ENCODE measurements around the gene ATP2B2.

ATP2B2 gene

DNA sequence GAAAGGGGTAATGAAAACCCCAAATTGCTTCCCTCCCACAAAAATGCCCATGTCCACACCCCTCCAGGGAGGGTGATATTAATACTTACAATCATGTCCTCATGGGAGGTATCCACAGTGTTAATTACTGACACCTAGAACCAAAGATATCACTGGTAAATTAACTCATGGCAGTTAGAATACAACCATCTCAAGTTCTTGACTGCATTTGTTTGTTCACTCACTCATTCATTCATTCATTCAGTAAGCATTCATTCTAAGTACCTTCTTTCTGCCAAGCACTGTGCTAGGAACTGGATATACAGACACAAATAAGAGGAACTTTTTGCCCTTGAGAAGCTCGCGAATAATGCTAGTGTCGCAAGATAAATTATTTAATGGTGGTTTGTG, 187.4 kb downstream of the ATP2B2 start:
- H3K36me3 Mint-ChIP-seq, result peaks cover 2% of the 10 kb centered on the region
- peak overlapping the region; percentile 53 for H3K4me3 Mint-ChIP-seq
- no peak overlapping the region for H3K27ac Mint-ChIP-seq

DNA sequence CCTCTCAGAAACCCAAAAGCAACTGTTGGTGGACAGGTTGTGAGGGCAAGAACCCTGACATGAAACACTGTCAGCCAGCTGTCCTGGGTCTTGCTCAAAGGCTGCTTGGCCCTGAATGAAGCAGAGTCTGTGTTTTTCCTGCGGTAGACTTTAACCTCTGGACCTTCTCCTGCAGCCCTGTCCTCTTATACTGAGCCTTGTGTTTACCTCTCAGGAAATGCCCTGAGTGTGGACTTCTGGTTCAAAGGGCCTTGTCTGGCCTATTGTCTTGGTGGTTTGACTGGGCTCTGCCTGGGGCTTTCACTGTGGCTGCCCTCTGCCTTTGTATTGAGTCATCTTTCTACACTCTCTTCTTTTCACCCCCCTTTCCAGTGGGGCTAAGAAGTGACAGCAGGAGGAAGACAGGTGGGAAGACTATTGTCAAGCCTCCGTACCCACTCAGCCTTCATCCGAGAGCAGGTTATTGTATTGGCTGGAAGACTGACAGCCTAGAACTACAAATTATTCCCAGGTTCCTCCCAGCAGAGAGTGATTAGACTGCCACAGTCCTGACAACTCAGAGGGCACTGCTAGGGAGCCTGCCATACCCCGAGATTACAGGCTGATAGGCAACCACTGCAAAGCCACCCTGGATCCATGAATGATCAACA, 187.9 kb downstream of the ATP2B2 start:
- no peak overlapping the region for H3K27ac Mint-ChIP-seq
- H3K27me3 Mint-ChIP-seq, result no peaks in the 10 kb centered on the region
- H3K9me3 Mint-ChIP-seq (ENCODE audit: low read depth), result no peaks in the 10 kb centered on the region
- H3K36me3 Mint-ChIP-seq, result peaks cover 2% of the 10 kb centered on the region
- peaks cover 35% of the 10 kb centered on the region for H3K4me1 Mint-ChIP-seq (ENCODE audit: low read depth)
- H3K4me3 Mint-ChIP-seq, result no peak overlapping the region

More for the DNA sequence above, 187.4 kb downstream of the ATP2B2 start:
- Mint-ChIP-seq H3K9me3 (ENCODE audit: low read depth) (no peaks in the 10 kb centered on the region), H3K4me1 (ENCODE audit: low read depth) (peaks cover 35% of the 10 kb centered on the region), H3K27me3 (no peaks in the 10 kb centered on the region)

DNA sequence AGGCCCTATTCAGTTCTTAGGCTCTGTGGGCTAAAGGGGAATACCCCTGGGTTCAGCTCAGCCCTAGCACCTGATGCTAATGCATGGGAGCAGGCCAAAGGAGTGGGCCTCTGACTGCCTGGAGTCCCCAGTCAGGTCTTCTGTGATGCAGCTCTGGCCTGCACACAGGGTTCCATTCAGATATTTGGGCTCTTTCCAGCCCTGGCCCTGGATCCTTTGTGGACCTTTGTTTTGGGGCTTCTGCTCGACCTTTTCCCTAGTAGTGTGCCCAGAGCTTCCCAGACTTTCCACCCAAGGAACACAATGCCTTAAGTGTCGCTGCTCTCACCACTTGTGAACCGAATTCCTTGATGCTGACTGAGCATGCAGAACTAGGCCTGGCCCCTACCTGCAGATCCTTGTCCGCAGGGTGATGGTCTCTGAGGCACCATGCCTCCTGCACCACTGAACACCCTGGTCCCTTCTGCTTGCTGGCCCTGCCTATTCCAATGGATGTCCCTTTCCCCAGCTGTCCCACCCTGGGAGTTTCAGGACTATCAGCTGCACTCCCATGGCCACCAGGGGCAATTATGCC, 189.5 kb downstream of the ATP2B2 start:
- H3K4me1 Mint-ChIP-seq (ENCODE audit: low read depth), result peaks cover 30% of the 10 kb centered on the region
- no peaks in the 10 kb centered on the region for H3K27me3 Mint-ChIP-seq
- H3K4me3 Mint-ChIP-seq, result no peak overlapping the region
- peak overlapping the region; percentile 16 for H3K27ac Mint-ChIP-seq
- H3K36me3 Mint-ChIP-seq, result peaks cover 2% of the 10 kb centered on the region
- no peaks in the 10 kb centered on the region for H3K9me3 Mint-ChIP-seq (ENCODE audit: low read depth)

DNA sequence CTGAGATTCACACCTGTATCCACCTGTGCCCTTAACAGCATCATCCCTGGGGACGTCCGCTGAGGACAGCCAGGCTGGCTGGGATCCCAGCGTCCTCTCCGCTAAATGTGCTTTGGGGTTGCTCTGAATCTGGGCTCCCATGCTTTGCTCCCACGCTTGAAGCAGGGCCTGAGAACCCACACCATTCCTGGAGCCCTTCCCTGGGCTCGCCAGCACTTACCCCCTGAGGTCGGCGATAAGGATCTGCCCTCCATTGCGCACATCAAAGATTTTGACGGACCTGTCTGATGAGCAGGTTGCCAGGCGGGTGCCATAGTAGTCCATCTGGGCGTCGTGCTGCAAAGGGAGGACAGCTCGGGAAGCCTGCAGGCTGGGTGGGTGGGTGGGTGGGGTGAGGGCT, 190.3 kb downstream of the ATP2B2 start:
- H3K4me1 Mint-ChIP-seq (ENCODE audit: low read depth), result peaks cover 29% of the 10 kb centered on the region
- H3K27me3 Mint-ChIP-seq, result no peaks in the 10 kb centered on the region
- peaks cover 2% of the 10 kb centered on the region for H3K36me3 Mint-ChIP-seq
- H3K27ac Mint-ChIP-seq, result no peak overlapping the region
- H3K4me3 Mint-ChIP-seq, result no peak overlapping the region
- no peaks in the 10 kb centered on the region for H3K9me3 Mint-ChIP-seq (ENCODE audit: low read depth)

DNA sequence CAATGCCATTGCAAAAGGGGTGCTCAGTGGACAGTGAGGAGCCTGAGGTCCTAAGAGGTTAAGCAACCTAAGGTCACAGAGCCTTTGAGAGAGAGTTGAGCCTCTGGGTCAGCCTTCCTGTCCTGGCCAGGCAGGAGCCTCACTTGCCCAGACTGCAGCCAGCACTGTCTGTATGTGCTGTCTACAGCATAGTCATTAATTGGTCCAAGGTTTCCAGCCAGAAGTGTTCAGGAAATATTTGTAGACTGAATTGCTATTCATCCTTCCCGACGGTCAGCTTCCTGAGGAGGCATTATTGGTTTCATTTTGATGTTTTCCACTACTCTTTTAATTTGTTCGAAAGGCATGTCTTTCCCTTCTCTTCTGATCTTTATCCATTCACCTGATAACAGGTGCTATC, 192.5 kb downstream of the ATP2B2 start:
- H3K4me3 Mint-ChIP-seq, result no peak overlapping the region
- H3K27ac Mint-ChIP-seq, result peak overlapping the region; percentile 54
- peaks cover 5% of the 10 kb centered on the region for H3K36me3 Mint-ChIP-seq
- no peaks in the 10 kb centered on the region for H3K9me3 Mint-ChIP-seq (ENCODE audit: low read depth)
- H3K4me1 Mint-ChIP-seq (ENCODE audit: low read depth), result peaks cover 12% of the 10 kb centered on the region
- H3K27me3 Mint-ChIP-seq, result no peaks in the 10 kb centered on the region

DNA sequence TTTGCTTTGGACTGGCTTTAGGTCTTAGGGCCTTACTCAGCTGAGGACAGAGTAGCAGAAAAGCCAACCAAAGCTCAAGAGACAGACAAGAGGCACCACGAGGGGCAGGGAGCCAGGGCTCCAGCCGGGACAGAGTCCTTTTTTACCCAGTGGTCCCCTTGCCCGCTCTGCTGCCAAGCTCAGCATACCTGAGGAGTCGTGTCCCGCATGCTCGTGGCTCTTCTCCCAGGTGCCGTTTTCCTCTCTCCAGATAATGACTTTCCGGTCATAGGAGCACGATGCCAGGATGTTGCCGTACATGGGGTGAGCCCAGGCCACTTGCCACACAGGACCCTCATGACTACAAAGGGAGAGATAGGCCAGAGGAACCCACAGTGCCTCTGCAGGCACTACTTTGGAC, 193.0 kb downstream of the ATP2B2 start:
- no peaks in the 10 kb centered on the region for H3K27me3 Mint-ChIP-seq
- no peak overlapping the region for H3K4me3 Mint-ChIP-seq
- H3K36me3 Mint-ChIP-seq, result peaks cover 5% of the 10 kb centered on the region
- H3K9me3 Mint-ChIP-seq (ENCODE audit: low read depth), result no peaks in the 10 kb centered on the region
- peak overlapping the region; percentile 22 for H3K27ac Mint-ChIP-seq
- H3K4me1 Mint-ChIP-seq (ENCODE audit: low read depth), result peaks cover 10% of the 10 kb centered on the region

DNA sequence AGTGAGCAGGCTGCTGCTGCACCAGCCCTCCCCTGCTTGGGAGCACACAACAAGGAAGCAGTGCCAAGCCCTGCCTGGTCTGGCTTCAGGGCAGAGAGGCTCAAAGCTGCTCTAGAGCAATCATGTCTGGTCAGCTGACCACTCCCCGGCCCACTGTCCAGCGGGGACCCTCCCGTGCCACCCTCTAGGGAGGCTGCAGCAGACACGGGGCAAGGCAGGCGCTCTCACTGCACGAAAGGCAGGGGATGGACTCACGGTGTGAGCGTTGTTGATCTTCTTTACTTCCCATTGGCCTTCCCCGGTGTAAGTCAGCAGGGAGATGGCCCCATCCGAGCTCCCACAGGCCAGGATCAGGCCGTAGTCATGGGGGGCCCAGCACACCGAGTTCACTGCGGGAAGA, 193.7 kb downstream of the ATP2B2 start:
- no peak overlapping the region for H3K4me3 Mint-ChIP-seq
- no peaks in the 10 kb centered on the region for H3K27me3 Mint-ChIP-seq
- peaks cover 7% of the 10 kb centered on the region for H3K4me1 Mint-ChIP-seq (ENCODE audit: low read depth)
- H3K27ac Mint-ChIP-seq, result peak overlapping the region; percentile 22
- H3K9me3 Mint-ChIP-seq (ENCODE audit: low read depth), result no peaks in the 10 kb centered on the region
- H3K36me3 Mint-ChIP-seq, result peaks cover 5% of the 10 kb centered on the region

DNA sequence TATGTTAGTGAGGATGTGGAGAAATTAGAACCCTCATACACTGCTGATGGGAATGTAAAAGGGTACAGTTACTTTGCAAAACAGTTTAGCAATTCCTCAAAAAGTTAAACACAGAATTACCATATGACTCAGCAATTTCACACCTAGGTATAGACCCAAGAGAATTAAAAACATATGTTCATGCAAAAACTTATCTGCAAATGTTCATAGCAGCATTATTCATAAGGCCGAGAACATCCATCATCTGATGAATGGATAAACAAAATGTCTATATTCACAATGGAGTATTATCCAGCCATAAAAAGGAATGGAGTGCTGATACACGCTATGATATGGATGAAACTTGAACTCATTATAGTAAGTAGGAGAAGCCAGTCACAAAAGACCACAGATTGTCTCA, 194.8 kb downstream of the ATP2B2 start:
- no peaks in the 10 kb centered on the region for H3K27me3 Mint-ChIP-seq
- H3K4me3 Mint-ChIP-seq, result no peak overlapping the region
- H3K36me3 Mint-ChIP-seq, result peaks cover 5% of the 10 kb centered on the region
- H3K9me3 Mint-ChIP-seq (ENCODE audit: low read depth), result no peaks in the 10 kb centered on the region
- H3K27ac Mint-ChIP-seq, result peak overlapping the region; percentile 11
- H3K4me1 Mint-ChIP-seq (ENCODE audit: low read depth), result peaks cover 7% of the 10 kb centered on the region

DNA sequence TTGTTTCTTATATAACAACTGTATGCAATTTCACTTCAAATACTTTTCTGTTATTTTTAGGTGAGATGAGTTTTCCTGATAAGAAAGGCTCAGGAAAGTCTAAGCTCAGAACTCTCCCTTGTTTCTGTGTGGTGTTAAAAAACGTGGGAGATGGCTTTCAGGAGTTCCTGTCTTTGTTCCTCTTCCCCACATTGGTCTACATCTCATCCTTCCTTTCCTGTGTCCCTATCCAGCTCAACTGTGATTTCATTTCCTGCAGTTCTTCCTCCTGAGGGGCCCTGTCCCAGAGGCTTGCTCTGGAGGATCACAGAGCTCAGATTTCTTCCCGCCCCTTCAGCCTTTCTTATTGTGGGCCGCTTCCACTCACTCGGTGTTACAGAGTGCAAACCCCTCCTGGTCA, 195.7 kb downstream of the ATP2B2 start:
- H3K4me1 Mint-ChIP-seq (ENCODE audit: low read depth), result peaks cover 7% of the 10 kb centered on the region
- no peaks in the 10 kb centered on the region for H3K27me3 Mint-ChIP-seq
- H3K36me3 Mint-ChIP-seq, result peaks cover 5% of the 10 kb centered on the region
- no peaks in the 10 kb centered on the region for H3K9me3 Mint-ChIP-seq (ENCODE audit: low read depth)
- no peak overlapping the region for H3K4me3 Mint-ChIP-seq
- no peak overlapping the region for H3K27ac Mint-ChIP-seq

DNA sequence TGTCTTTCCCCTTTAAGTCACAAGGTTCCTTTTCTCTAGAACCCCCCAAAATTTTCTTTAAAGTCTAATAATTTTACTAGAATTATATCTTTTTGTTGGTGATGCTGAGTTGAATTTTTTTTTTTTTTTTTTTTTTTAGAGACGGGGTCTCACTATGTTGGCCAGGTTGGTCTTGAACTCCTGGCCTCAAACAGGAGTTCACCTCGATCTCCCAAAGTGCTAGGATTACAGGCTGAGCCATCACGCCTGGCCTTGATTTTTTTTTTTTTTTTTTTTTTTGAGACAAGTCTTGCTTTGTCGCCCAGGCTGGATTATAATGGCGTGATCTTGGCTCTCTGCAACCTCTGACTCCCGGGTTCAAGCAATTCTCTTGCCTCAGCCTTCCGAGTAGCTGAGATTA, 196.7 kb downstream of the ATP2B2 start:
- Mint-ChIP-seq H3K4me1 (ENCODE audit: low read depth) (peaks cover 4% of the 10 kb centered on the region), H3K36me3 (peaks cover 5% of the 10 kb centered on the region), H3K4me3 (no peak overlapping the region), H3K9me3 (ENCODE audit: low read depth) (no peaks in the 10 kb centered on the region), H3K27ac (no peak overlapping the region), H3K27me3 (no peaks in the 10 kb centered on the region)

DNA sequence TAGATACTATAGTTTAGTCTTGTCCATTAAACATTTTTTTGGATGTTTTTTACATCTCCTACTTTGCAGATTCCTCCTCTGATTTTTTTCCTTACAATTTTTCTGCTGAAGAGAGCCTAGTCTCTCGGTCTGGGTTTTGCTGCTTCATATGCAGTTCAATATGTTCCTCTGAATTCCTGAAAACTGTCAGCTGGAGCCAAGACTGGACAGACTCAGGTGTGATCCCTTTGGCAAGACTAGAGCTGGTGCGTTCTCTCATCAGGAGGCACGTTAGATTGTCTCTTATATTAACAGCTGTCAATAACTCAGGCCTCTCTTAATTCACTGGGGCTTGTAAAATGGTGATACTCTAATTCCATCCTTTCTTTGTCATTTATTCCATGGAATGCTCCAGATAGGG, 199.2 kb downstream of the ATP2B2 start:
- Mint-ChIP-seq H3K9me3 (ENCODE audit: low read depth) (no peaks in the 10 kb centered on the region), H3K36me3 (peaks cover 4% of the 10 kb centered on the region), H3K27ac (peak overlapping the region; percentile 56), H3K4me1 (ENCODE audit: low read depth) (peaks cover 2% of the 10 kb centered on the region), H3K27me3 (no peaks in the 10 kb centered on the region), H3K4me3 (no peak overlapping the region)

DNA sequence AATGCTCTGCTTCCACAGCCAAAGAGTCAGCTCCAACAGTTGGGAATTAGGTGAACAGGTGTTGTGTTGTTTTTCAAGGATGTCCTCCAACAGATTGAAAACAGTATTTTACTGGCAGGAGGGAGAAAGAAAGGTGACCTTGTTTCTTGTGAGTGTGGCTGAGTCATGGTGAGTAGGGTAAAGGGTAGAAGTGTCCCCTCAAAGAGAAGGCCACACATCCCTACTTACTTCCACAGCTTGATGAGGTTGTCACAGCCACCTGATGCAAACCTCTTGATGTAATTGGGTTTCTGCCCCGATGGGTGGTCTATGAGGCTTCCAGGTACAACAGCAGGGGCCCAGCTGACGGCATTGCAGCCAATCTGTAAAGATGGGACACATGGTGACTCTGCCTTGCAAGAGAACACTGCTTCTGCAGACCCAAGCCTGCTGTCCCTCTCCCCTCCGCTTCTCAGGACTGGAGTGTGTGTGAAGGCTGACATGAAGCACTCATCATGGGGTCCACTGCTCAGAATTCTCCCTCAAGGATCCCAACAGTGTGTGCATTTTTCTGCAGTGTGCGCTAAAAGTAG, 200.0 kb downstream of the ATP2B2 start:
- Mint-ChIP-seq H3K4me3 (no peak overlapping the region), H3K36me3 (peaks cover 4% of the 10 kb centered on the region), H3K9me3 (ENCODE audit: low read depth) (no peaks in the 10 kb centered on the region), H3K27me3 (no peaks in the 10 kb centered on the region), H3K27ac (no peak overlapping the region), H3K4me1 (ENCODE audit: low read depth) (no peaks in the 10 kb centered on the region)

DNA sequence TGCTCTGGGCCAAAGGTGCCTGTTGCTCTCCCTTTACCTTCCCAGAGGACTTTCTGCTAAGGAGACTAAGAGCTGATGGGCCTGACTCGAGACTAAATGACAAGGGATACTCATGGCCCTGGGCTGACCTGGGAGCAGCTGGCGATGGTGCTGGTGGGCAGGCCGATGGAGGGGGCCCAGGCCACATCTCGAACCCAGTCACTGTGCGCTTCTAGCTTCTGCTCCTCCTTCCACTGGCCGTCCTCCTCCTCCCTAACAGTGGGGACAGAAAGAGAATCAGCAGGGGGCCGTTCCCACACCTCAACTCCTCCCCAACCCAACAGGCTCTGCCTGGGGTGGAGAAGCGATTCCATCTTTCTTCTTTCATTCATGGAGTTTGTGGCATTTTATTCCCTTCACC, 200.5 kb downstream of the ATP2B2 start:
- Mint-ChIP-seq H3K4me1 (ENCODE audit: low read depth) (peaks cover under 1% of the 10 kb centered on the region), H3K27ac (no peak overlapping the region), H3K27me3 (no peaks in the 10 kb centered on the region), H3K4me3 (no peak overlapping the region), H3K9me3 (ENCODE audit: low read depth) (no peaks in the 10 kb centered on the region), H3K36me3 (peaks cover 4% of the 10 kb centered on the region)

DNA sequence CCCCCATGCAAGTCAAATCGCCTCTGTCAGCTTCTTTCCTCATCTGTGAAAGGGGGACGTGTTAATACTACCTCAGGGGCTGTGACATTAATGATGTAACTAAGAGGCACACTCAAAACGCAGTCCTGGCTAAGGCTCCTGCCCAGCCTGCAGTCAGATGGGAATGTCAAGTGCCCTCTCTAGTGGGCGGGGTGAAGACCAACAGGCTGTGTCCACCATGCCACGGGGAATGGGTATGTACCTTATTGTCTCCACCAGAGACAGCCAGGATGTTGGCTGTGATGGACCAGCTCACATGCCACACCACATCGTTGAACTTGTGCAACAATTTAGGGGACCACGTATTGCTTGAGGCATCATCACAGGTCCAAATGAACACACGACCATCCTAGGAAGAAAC, 201.6 kb downstream of the ATP2B2 start:
- H3K4me1 Mint-ChIP-seq (ENCODE audit: low read depth), result peaks cover 10% of the 10 kb centered on the region
- H3K27ac Mint-ChIP-seq, result no peak overlapping the region
- no peak overlapping the region for H3K4me3 Mint-ChIP-seq
- no peaks in the 10 kb centered on the region for H3K36me3 Mint-ChIP-seq
- H3K9me3 Mint-ChIP-seq (ENCODE audit: low read depth), result no peaks in the 10 kb centered on the region
- no peaks in the 10 kb centered on the region for H3K27me3 Mint-ChIP-seq

DNA sequence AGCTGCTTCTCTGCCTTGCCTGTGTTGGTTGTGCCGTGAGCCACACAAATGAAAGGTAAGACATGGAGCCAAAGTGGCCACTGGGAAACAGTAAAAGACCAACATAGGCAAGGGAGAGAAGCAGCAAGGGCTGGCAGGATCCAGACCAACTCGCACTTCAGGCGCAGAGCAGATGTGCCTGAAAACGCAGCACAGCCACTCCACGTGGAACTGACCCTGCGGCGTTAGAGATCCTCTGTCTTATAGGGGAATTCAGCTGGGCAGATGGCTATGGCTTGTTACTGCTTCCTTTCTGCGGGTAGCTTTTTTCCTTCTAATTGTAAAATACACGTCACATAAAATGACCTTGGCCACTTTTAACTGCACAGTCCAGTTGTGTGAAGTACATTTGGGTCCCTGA, 202.3 kb downstream of the ATP2B2 start:
- Mint-ChIP-seq H3K4me1 (ENCODE audit: low read depth) (peaks cover 10% of the 10 kb centered on the region), H3K27ac (no peak overlapping the region), H3K36me3 (no peaks in the 10 kb centered on the region), H3K4me3 (no peak overlapping the region), H3K9me3 (ENCODE audit: low read depth) (no peaks in the 10 kb centered on the region), H3K27me3 (no peaks in the 10 kb centered on the region)

DNA sequence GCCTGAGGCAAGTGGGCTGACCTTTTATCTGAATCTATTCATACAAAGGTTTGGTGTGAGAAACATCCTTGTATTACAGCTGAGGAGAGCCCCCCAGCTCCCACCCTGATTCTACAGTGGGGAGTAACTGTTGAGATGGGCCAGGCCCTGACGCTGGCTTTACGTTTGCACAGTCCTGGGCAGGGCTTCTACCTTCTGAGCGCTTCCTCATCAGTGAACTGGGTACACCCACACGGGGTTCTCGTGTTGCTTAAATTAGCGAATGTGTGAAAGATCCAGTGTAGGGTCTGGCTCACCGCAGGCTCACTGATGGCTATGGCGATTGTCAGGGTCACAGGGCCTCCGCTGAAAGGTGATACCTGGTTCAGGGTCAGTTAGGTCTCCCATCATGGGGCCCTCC, 205.3 kb downstream of the ATP2B2 start:
- no peak overlapping the region for H3K4me3 Mint-ChIP-seq
- H3K27ac Mint-ChIP-seq, result peak overlapping the region; percentile 47
- no peaks in the 10 kb centered on the region for H3K9me3 Mint-ChIP-seq (ENCODE audit: low read depth)
- H3K27me3 Mint-ChIP-seq, result no peaks in the 10 kb centered on the region
- peaks cover 3% of the 10 kb centered on the region for H3K36me3 Mint-ChIP-seq
- H3K4me1 Mint-ChIP-seq (ENCODE audit: low read depth), result peaks cover 10% of the 10 kb centered on the region

All from activated naive CD8-positive, alpha-beta T cell (primary cell).